K562 (cell line): Measurements from ENCODE around the gene PDCD1LG2. TPM values are rescaled to one million over a fixed set of nuclear protein-coding genes. Genes with fewer than 3 reads are reported as not detected.

ENCODE experiments used
- ATAC-seq: fragments of 200-7000 bp; cut with Tn5 transposase; 3 replicates; pipeline ENCODE4 v1.9.1; 2020; ENCODE audit warnings: moderate library complexity
- BruUV-seq: library from RNA; stranded (reverse); fragments of 400-500 nt; replicated peaks from 2 replicates; lab custom pipeline; 2021; lab: Mats Ljungman, UMichigan
- CTCF ChIA-PET: fragments of 300-600 bp; formaldehyde crosslinking; extraction: SDS; loops from one replicate; lab custom pipeline; 2021; ENCODE audit warnings: low intra/inter-chr PET ratio; lab: Yijun Ruan, JAX
- POLR2A ChIA-PET: fragments of 300-600, 350-650 bp; sonication (Branson Sonifier 250); formaldehyde crosslinking; extraction: SDS; loops from one replicate; lab custom pipeline; 2021; ENCODE audit warnings: antibody characterized with exemption, inconsistent platforms; lab: Yijun Ruan, JAX
- DNase-seq, 4 experiments: peaks; one replicate each; pipeline versions ENCODE4 v3.0.0 to v3.0.0-alpha.2; 2011 to 2018; ENCODE audit warnings: low spot score in 3 of 4, mixed read lengths in 3 of 4; ENCODE audit errors: extremely low read depth in 1 of 4
- FAIRE-seq: peaks from 2 replicates; lab custom pipeline; 2011; peaks lifted over from hg19 to GRCh38; lab: Jason Lieb, UNC
- H2AFZ ChIP-seq: 2 replicates; pipeline ENCODE4 v1.6.0; 2011; ENCODE audit warnings: low read depth, low read length, control low read depth, inconsistent platforms
- H3K27ac ChIP-seq: fragments of 200-600 bp; 3 replicates; pipeline ENCODE4 v1.8.0; 2011; ENCODE audit warnings: low read depth, mild to moderate bottlenecking, control low read depth, inconsistent platforms, low read length, moderate library complexity, mixed read lengths; ENCODE audit errors: extremely low read depth
- H3K27me3 ChIP-seq, 2 experiments: fragments of 300-600 bp in 1 of 2; 2 replicates in 1 of 2; 3 replicates in 1 of 2; pipeline versions ENCODE4 v1.6.0 to v1.8.0; 2011; ENCODE audit warnings: inconsistent platforms in 2 of 2, low read length in 2 of 2, mild to moderate bottlenecking in 1 of 2, mixed read lengths in 1 of 2, moderate library complexity in 1 of 2; ENCODE audit not compliant: control insufficient read depth in 2 of 2, insufficient read depth in 2 of 2
- H3K36me3 ChIP-seq: fragments of 300-600 bp; 3 replicates; pipeline ENCODE4 v1.8.0; 2011; ENCODE audit warnings: mild to moderate bottlenecking, low read length, inconsistent platforms; ENCODE audit not compliant: control insufficient read depth, insufficient read depth
- H3K4me1 ChIP-seq, 2 experiments: fragments of 200-600 bp in 1 of 2; replicated peaks in 1 of 2; 2 replicates in 1 of 2; 3 replicates in 1 of 2; pipeline versions ENCODE4 v1.5.1 to v1.8.0; 2011; ENCODE audit warnings: inconsistent platforms in 2 of 2, low read length in 2 of 2, mild to moderate bottlenecking in 1 of 2, mixed read lengths in 1 of 2, moderate library complexity in 1 of 2; ENCODE audit not compliant: control insufficient read depth in 2 of 2, insufficient read depth in 2 of 2
- H3K4me2 ChIP-seq: 2 replicates; pipeline ENCODE4 v1.6.1; 2011; ENCODE audit warnings: low read length, control low read depth, inconsistent platforms, mixed read lengths; ENCODE audit not compliant: insufficient read depth
- H3K4me3 ChIP-seq: fragments of 200-600 bp; sonication (generic), shearing (Covaris generic); 2 replicates; pipeline ENCODE4 v1.5.1; 2016; ENCODE audit warnings: control low read depth, inconsistent platforms
- H3K79me2 ChIP-seq: fragments of 200-600 bp; 3 replicates; pipeline ENCODE4 v1.8.0; 2011; ENCODE audit warnings: low read length, inconsistent platforms; ENCODE audit not compliant: control insufficient read depth, insufficient read depth
- H3K9ac ChIP-seq, 2 experiments: 2 replicates each; pipeline versions ENCODE4 v1.6.0 to v1.6.1; 2011; ENCODE audit warnings: low read depth in 2 of 2, low read length in 2 of 2, control low read depth in 1 of 2, inconsistent platforms in 1 of 2, mild to moderate bottlenecking in 1 of 2, mixed read lengths in 1 of 2; ENCODE audit not compliant: insufficient read depth in 1 of 2
- H3K9me1 ChIP-seq: one replicate; pipeline ENCODE4 v1.6.0; 2011; ENCODE audit warnings: inconsistent platforms, mild to moderate bottlenecking, low read length, moderate library complexity; ENCODE audit not compliant: control insufficient read depth, insufficient read depth
- H3K9me3 ChIP-seq: replicated peaks from 2 replicates; pipeline ENCODE4 v1.5.1; 2011; ENCODE audit warnings: low read depth, low read length, inconsistent platforms; ENCODE audit not compliant: control insufficient read depth, insufficient read depth
- H4K20me1 ChIP-seq: replicated peaks from 2 replicates; pipeline ENCODE4 v1.6.1; 2011; ENCODE audit warnings: low read length, inconsistent platforms, mixed read lengths; ENCODE audit not compliant: control insufficient read depth, insufficient read depth
- ATF2 ChIP-seq: sonication (generic); formaldehyde crosslinking; IDR thresholded peaks from 2 replicates; pipeline ENCODE4 v1.8.1; 2022; ENCODE audit warnings: missing genetic modification reagents
- CBX8 ChIP-seq: fragments of 200-600 bp; sonication (generic); IDR thresholded peaks from 2 replicates; pipeline ENCODE4 v1.6.1; 2012; ENCODE audit warnings: borderline replicate concordance, mixed run types, low read depth, mild to moderate bottlenecking, moderate library complexity, mixed read lengths, low read length, control low read depth, inconsistent platforms; ENCODE audit not compliant: poor library complexity, severe bottlenecking; ENCODE audit errors: extremely low read depth
- U2AF1 ChIP-seq: fragments of 200-400 bp; formaldehyde crosslinking; optimal IDR thresholded peaks from 2 replicates; pipeline ENCODE3; 2017; ENCODE audit warnings: mild to moderate bottlenecking, low read depth, low read length, moderate library complexity
- WGBS: fragments of 100-300 bp; shearing (Covaris generic); methylation state at CpG from one replicate; pipeline ENCODE4 v1.1.6; 2016; ENCODE audit warnings: low coverage, mixed read lengths; ENCODE audit not compliant: insufficient coverage; ENCODE audit errors: missing lambda C conversion rate; 5-methylcytosine and 5-hydroxymethylcytosine counted together
- in situ Hi-C: fragments of 300-500 bp; cut with MboI; formaldehyde crosslinking; loops from 4 replicates; pipeline ENCODE4 v1.15.0; 2018; ENCODE audit warnings: inconsistent platforms, mixed read lengths
- intact Hi-C: fragments of 100-400 bp; cut with micrococcal nuclease; formaldehyde crosslinking; loops from 2 replicates; pipeline ENCODE4 v1.14.2; 2022
- polyA plus RNA-seq, 8 experiments: library from polyadenylated mRNA; depleted of rRNA in 4 of 8; stranded (reverse) in 5 of 8; unstranded in 3 of 8; fragments of >200 nt; fragmentation: Nextera tagmentation in 2 of 8; fragmentation: Illumina TruSeq in 1 of 8; extraction: Ambion mirVana in 2 of 8; extraction: Trizol in 1 of 8; gene quantifications; 2 replicates each; pipeline versions ENCODE4 v1.2.1 to v1.2.3, GENCODE V29; 2011 to 2014; ENCODE audit warnings: inconsistent platforms in 1 of 8, missing spikeins in 1 of 8
- total RNA-seq, 7 experiments: library from RNA; depleted of rRNA in 6 of 7; stranded (reverse); fragments of >200 nt in 6 of 7; fragmentation: Illumina TruSeq in 2 of 7; extraction: Trizol in 2 of 7; gene quantifications; 2 replicates each; pipeline versions ENCODE4 v1.2.1 to v1.2.3, GENCODE V29; 2011 to 2021; ENCODE audit warnings: low replicate concordance in 1 of 7

The PDCD1LG2 gene
- total and polyA plus RNA-seq, 9 of the 15 experiments (the other 6 are each of a cell fraction or from before 2014, with no cell fraction given) = not detected

DNA sequence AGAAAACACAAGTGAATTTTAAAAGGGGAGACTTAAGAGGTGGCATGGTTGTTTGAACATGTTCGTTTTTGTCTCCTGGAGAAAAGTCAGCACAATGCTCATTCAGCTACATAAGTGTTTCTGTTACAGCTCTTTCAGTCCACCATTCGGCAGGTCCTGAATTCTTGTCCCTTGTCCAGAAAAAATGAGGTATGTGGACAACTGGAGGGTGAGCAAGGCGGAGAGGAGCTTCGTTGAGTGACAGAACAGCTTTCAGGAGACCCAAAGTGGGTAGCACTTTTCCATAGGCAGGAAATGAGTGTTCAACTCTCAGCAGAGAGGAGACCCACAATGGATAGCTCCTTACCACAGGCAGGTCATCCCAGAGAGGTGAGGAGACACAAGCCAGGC, 4.9 kb downstream of the PDCD1LG2 start:
- no peaks in the 10 kb centered on the region for H3K36me3 ChIP-seq
- no peaks in the 10 kb centered on the region for H3K4me1 ChIP-seq
- ChIA-PET CTCF (no interaction called here), POLR2A (no interaction called here)
- no TSS peak for BruUV-seq
- in situ Hi-C loops = no loop called here
- DNase-seq (no peak), FAIRE-seq (no peak), ATAC-seq (no peak)
- H3K4me2 ChIP-seq = no peak overlapping the region
- no peaks in the 10 kb centered on the region for H3K9me1 ChIP-seq
- 20% methylated on average over 4 of the region's 4 CpGs for WGBS
- no peaks in the 10 kb centered on the region; a peak in 1 of 5 replicates for H3K27me3 ChIP-seq
- no peak overlapping the region for H3K4me3 ChIP-seq
- TF ChIP-seq ATF2 (CRISPR knock-in tag) (no peak), CBX8 (no peak), U2AF1 (no peak)
- intact Hi-C loops = no loop called here
- no peak overlapping the region for H2AFZ ChIP-seq
- no peak overlapping the region for H3K9ac ChIP-seq
- H3K9me3 ChIP-seq = no peaks in the 10 kb centered on the region
- no peaks in the 10 kb centered on the region for H3K79me2 ChIP-seq
- H4K20me1 ChIP-seq = no peaks in the 10 kb centered on the region
- no peak overlapping the region for H3K27ac ChIP-seq
